Measurements from ENCODE around the gene GJB6. TPM values are rescaled to one million over a fixed set of nuclear protein-coding genes. Genes with fewer than 3 reads are reported as not detected.

GJB6 gene
- total and polyA plus RNA-seq, 2 donors (not counting 1 experiment from before 2014, with no cell fraction given), result not detected

DNA sequence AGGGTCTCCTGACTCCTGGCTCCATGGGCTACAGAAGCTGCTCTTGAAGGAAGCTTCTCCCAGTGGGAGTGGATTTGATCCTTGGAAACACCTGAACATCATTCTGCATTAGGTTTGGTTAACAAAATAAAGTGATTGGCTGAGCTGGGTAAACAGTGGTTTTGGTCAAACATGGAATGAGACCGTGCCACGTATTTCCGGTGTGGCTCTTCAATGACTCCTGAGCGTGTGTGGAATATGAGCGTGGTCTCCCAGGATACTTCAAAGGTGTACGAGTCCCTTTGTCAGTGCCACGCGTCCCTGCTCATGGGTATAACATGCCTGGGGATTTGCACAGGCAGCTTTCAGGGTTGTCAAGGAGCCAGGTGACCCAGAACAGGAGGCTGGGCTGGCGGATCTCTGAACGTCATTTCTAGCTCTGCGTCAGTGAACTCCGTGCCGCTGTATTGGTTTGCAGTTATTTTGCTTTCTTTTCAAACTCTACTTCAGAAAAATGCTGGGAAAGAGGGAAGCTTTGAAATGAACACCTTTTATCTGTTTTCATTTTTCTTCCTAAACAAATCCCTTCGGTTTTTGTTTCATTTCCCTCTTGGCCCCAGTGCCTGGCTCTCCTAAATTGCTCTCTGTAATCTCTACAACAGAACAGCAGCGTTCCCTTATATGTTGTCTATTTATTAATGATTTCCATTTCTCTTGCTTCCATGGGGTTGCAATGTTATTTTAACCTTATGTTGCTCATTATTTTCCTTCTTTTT, 26.3 kb upstream of the GJB6 start:
- DNase-seq (ENCODE audit: low read depth in 2 of 2), result no peak
- H3K9ac ChIP-seq (ENCODE audit: insufficient read depth, low read length), result no peak overlapping the region
- H3K4me1 ChIP-seq (ENCODE audit: control insufficient read depth, extremely low read depth, insufficient read depth, low read length), result no peaks in the 10 kb centered on the region
- no peak overlapping the region for H2AFZ ChIP-seq (ENCODE audit: low read length)
- H3K79me2 ChIP-seq (ENCODE audit: control insufficient read depth, insufficient read depth, low read length), result no peaks in the 10 kb centered on the region
- H3K27me3 ChIP-seq (ENCODE audit: control insufficient read depth, insufficient read depth, low read length), result no peaks in the 10 kb centered on the region
- no peak overlapping the region for H3K4me2 ChIP-seq (ENCODE audit: extremely low read depth, insufficient read depth, low read length)
- TF ChIP-seq EZH2 (IDR thresholded peaks at IDR 0.05; ENCODE audit: low read length, missing control alignments), result no peak
- no peak for TF ChIP-seq CTCF (conservative IDR thresholded peaks at IDR 0.05 in 1 of 2, IDR thresholded peaks at IDR 0.05 in 1 of 2; ENCODE audit: low read depth in 1 of 2, low read length in 2 of 2)
- no peaks in the 10 kb centered on the region for H3K36me3 ChIP-seq (ENCODE audit: control insufficient read depth, insufficient read depth, low read length)
- no peak overlapping the region for H3K27ac ChIP-seq (ENCODE audit: insufficient read depth, low read length)
- H3K4me3 ChIP-seq (replicated peaks in 1 of 4; ENCODE audit: control extremely low read depth in 1 of 4, insufficient read depth in 1 of 4, low read depth in 3 of 4, low read length in 4 of 4), result no peak overlapping the region
- no peaks in the 10 kb centered on the region for H3K9me3 ChIP-seq (ENCODE audit: control insufficient read depth, insufficient read depth, low read depth, low read length)
- no peaks in the 10 kb centered on the region for H4K20me1 ChIP-seq (ENCODE audit: control insufficient read depth, extremely low read depth, insufficient read depth, low read length)

GRCh38 chr13:20254076-20254475, 22.0 kb upstream of the GJB6 start:
- Histone ChIP-seq H3K4me2 (ENCODE audit: extremely low read depth, insufficient read depth, low read length) (no peak overlapping the region), H3K4me1 (ENCODE audit: control insufficient read depth, extremely low read depth, insufficient read depth, low read length) (no peaks in the 10 kb centered on the region), H3K27me3 (ENCODE audit: control insufficient read depth, insufficient read depth, low read length) (no peaks in the 10 kb centered on the region), H3K4me3 (replicated peaks in 1 of 4; ENCODE audit: control extremely low read depth in 1 of 4, insufficient read depth in 1 of 4, low read depth in 3 of 4, low read length in 4 of 4) (no peak overlapping the region), H3K27ac (ENCODE audit: insufficient read depth, low read length) (no peak overlapping the region), H3K9me3 (ENCODE audit: control insufficient read depth, insufficient read depth, low read depth, low read length) (no peaks in the 10 kb centered on the region), H3K36me3 (ENCODE audit: control insufficient read depth, insufficient read depth, low read length) (no peaks in the 10 kb centered on the region), H3K79me2 (ENCODE audit: control insufficient read depth, insufficient read depth, low read length) (no peaks in the 10 kb centered on the region), H2AFZ (ENCODE audit: low read length) (no peak overlapping the region), H4K20me1 (ENCODE audit: control insufficient read depth, extremely low read depth, insufficient read depth, low read length) (no peaks in the 10 kb centered on the region), H3K9ac (ENCODE audit: insufficient read depth, low read length) (no peak overlapping the region)
- TF ChIP-seq CTCF (conservative IDR thresholded peaks at IDR 0.05 in 1 of 2, IDR thresholded peaks at IDR 0.05 in 1 of 2; ENCODE audit: low read depth in 1 of 2, low read length in 2 of 2) (no peak), EZH2 (IDR thresholded peaks at IDR 0.05; ENCODE audit: low read length, missing control alignments) (no peak)
- no peak for DNase-seq (ENCODE audit: low read depth in 2 of 2)

GRCh38 chr13:20249913-20250312, 17.8 kb upstream of the GJB6 start:
- TF ChIP-seq EZH2 (IDR thresholded peaks at IDR 0.05; ENCODE audit: low read length, missing control alignments) (no peak), CTCF (conservative IDR thresholded peaks at IDR 0.05 in 1 of 2, IDR thresholded peaks at IDR 0.05 in 1 of 2; ENCODE audit: low read depth in 1 of 2, low read length in 2 of 2) (no peak)
- H3K27me3 ChIP-seq (ENCODE audit: control insufficient read depth, insufficient read depth, low read length), result no peaks in the 10 kb centered on the region
- H3K9ac ChIP-seq (ENCODE audit: insufficient read depth, low read length), result no peak overlapping the region

More at GRCh38 chr13:20249913-20250312, 17.8 kb upstream of the GJB6 start:
- Histone ChIP-seq H4K20me1 (ENCODE audit: control insufficient read depth, extremely low read depth, insufficient read depth, low read length) (no peaks in the 10 kb centered on the region), H3K36me3 (ENCODE audit: control insufficient read depth, insufficient read depth, low read length) (no peaks in the 10 kb centered on the region), H3K79me2 (ENCODE audit: control insufficient read depth, insufficient read depth, low read length) (no peaks in the 10 kb centered on the region), H3K9me3 (ENCODE audit: control insufficient read depth, insufficient read depth, low read depth, low read length) (no peaks in the 10 kb centered on the region), H3K27ac (ENCODE audit: insufficient read depth, low read length) (no peak overlapping the region), H3K4me2 (ENCODE audit: extremely low read depth, insufficient read depth, low read length) (no peak overlapping the region), H3K4me3 (replicated peaks in 1 of 4; ENCODE audit: control extremely low read depth in 1 of 4, insufficient read depth in 1 of 4, low read depth in 3 of 4, low read length in 4 of 4) (no peak overlapping the region), H3K4me1 (ENCODE audit: control insufficient read depth, extremely low read depth, insufficient read depth, low read length) (no peaks in the 10 kb centered on the region), H2AFZ (ENCODE audit: low read length) (no peak overlapping the region)
- no peak for DNase-seq (ENCODE audit: low read depth in 2 of 2)
